ENCODE data around the gene ACSF3. TPM values are rescaled to one million over a fixed set of nuclear protein-coding genes. Genes with fewer than 3 reads are reported as not detected.
A peak's percentile ranks its signal among the peaks of the same experiment; 100 is the strongest.

Gene ACSF3
- total and polyA plus RNA-seq, 4 donors: 15.3 to 27.3 (median 18.8) TPM

GRCh38 chr16:89114159-89114981, 20.7 kb downstream of the ACSF3 start:
- H3K9me3 ChIP-seq (ENCODE audit: control insufficient read depth in 4 of 4, low read length in 3 of 4): no peaks in the 10 kb centered on the region
- H3K4me1 ChIP-seq (ENCODE audit: control insufficient read depth in 4 of 4, insufficient read depth in 4 of 4, low read length in 3 of 4): peaks cover 3 to 13% (median 8%) of the 10 kb centered on the region in 4 donors
- no peak overlapping the region for H3K9ac ChIP-seq (ENCODE audit: low read depth in 1 of 2, low read length in 2 of 2)
- WGBS: 90% methylated on average over 33 of the region's 33 CpGs
- TF ChIP-seq FOXA2 (IDR thresholded peaks at IDR 0.05) (no peak), HNF4A (conservative IDR thresholded peaks at IDR 0.05) (no peak), JUND (IDR thresholded peaks at IDR 0.05) (no peak), FOXA1 (IDR thresholded peaks at IDR 0.05) (no peak), CTCF (IDR thresholded peaks at IDR 0.05; ENCODE audit: low read depth, low read length, missing input control) (no peak), RXRA (IDR thresholded peaks at IDR 0.05) (no peak), SP1 (IDR thresholded peaks at IDR 0.05) (no peak), TAF1 (conservative IDR thresholded peaks at IDR 0.05) (no peak), MAX (IDR thresholded peaks at IDR 0.05) (no peak), REST (IDR thresholded peaks at IDR 0.05) (no peak)
- H3K27ac ChIP-seq (ENCODE audit: low read depth in 1 of 2, low read length in 2 of 2): peak overlapping the region; percentile 15 to 50
- DNase-seq (ENCODE audit: low spot score): no peak
- H3K27me3 ChIP-seq (ENCODE audit: control insufficient read depth in 4 of 4, insufficient read depth in 4 of 4, low read length in 3 of 4): no peaks in the 10 kb centered on the region
- H3K4me3 ChIP-seq (ENCODE audit: low read depth in 1 of 3, low read length in 3 of 3): no peak overlapping the region
- H3K36me3 ChIP-seq (ENCODE audit: control insufficient read depth in 4 of 4, insufficient read depth in 3 of 4, low read depth in 1 of 4, low read length in 3 of 4): peaks cover 13 to 49% (median 17%) of the 10 kb centered on the region in 4 donors

- 77% methylated on average over 25 of the region's 25 CpGs for WGBS
- H3K36me3 ChIP-seq (ENCODE audit: control insufficient read depth in 4 of 4, insufficient read depth in 3 of 4, low read depth in 1 of 4, low read length in 3 of 4): peaks cover 13 to 49% (median 18%) of the 10 kb centered on the region in 4 donors
- peak; percentile 42 for DNase-seq (ENCODE audit: low spot score)
- TF ChIP-seq GABPA (IDR thresholded peaks at IDR 0.05 in 1 of 2, conservative IDR thresholded peaks at IDR 0.05 in 1 of 2) (peak in 1 of 2 donors; percentile 41), NR2F2 (IDR thresholded peaks at IDR 0.05) (no peak), EGR1 (IDR thresholded peaks at IDR 0.05; ENCODE audit: low read depth in 2 of 2) (no peak)
- H3K4me1 ChIP-seq (ENCODE audit: control insufficient read depth in 4 of 4, insufficient read depth in 4 of 4, low read length in 3 of 4): peaks cover 3 to 13% (median 8%) of the 10 kb centered on the region in 4 donors
- H3K27ac ChIP-seq (ENCODE audit: low read depth in 1 of 2, low read length in 2 of 2): peak overlapping the region; percentile 15 to 50
- H3K4me3 ChIP-seq (ENCODE audit: low read depth in 1 of 3, low read length in 3 of 3): no peak overlapping the region
- H3K9ac ChIP-seq (ENCODE audit: low read depth in 1 of 2, low read length in 2 of 2): peak overlapping the region in 1 of 2 donors; percentile 7
- H3K9me3 ChIP-seq (ENCODE audit: control insufficient read depth in 4 of 4, low read length in 3 of 4): no peaks in the 10 kb centered on the region
- H3K27me3 ChIP-seq (ENCODE audit: control insufficient read depth in 4 of 4, insufficient read depth in 4 of 4, low read length in 3 of 4): no peaks in the 10 kb centered on the region
Observed at GRCh38 chr16:89115216-89115861, 21.7 kb downstream of the ACSF3 start.
